HG03045 (cell line): ENCODE data around the gene LYRM9.
"Not testable (repeated sequence)": the region's sequence is repeated elsewhere in the genome, so short reads cannot be mapped to it uniquely, and the experiment has no call there.

Experiments used
- ATAC-seq: cut with Tn5 transposase; IDR thresholded peaks from one replicate; pipeline ENCODE4 v1.9.1; 2021; ENCODE audit warnings: mild to moderate bottlenecking, moderate library complexity; ENCODE audit not compliant: unreplicated experiment

Gene LYRM9

GRCh38 chr17:27845264-27846041 lies 47.7 kb downstream of the LYRM9 start:
- no peak for ATAC-seq

GRCh38 chr17:27840688-27841087 lies 52.5 kb downstream of the LYRM9 start:
- no peak for ATAC-seq

- not testable (repeated sequence) for ATAC-seq
Measured at GRCh38 chr17:27840406-27840678, 52.8 kb downstream of the LYRM9 start.

- ATAC-seq, result not testable (repeated sequence)
Measured at GRCh38 chr17:27839571-27840405, 53.4 kb downstream of the LYRM9 start.

- not testable (repeated sequence) for ATAC-seq
Measured at GRCh38 chr17:27838607-27839006, 54.6 kb downstream of the LYRM9 start.

GRCh38 chr17:27837769-27838168 lies 55.4 kb downstream of the LYRM9 start:
- ATAC-seq, result not testable (repeated sequence)

GRCh38 chr17:27836651-27837050 lies 56.5 kb downstream of the LYRM9 start:
- no peak for ATAC-seq

- ATAC-seq, result no peak
Measured at GRCh38 chr17:27834571-27834970, 58.6 kb downstream of the LYRM9 start.

GRCh38 chr17:27832831-27833230 lies 60.3 kb downstream of the LYRM9 start:
- no peak for ATAC-seq

GRCh38 chr17:27829888-27830287 lies 63.3 kb downstream of the LYRM9 start:
- not testable (repeated sequence) for ATAC-seq

GRCh38 chr17:27829143-27829711 lies 63.9 kb downstream of the LYRM9 start:
- not testable (repeated sequence) for ATAC-seq
